ENCODE results near the gene PRKCA.

Gene PRKCA

GRCh38 chr17:66677201-66677981 lies 375.0 kb downstream of the PRKCA start (continued):
- TF ChIP-seq PPARA (CRISPR knock-in tag; IDR thresholded peaks at IDR 0.05; ENCODE audit: borderline replicate concordance) (no peak), ESRRG (CRISPR knock-in tag; IDR thresholded peaks at IDR 0.05) (no peak), CREB5 (CRISPR knock-in tag; IDR thresholded peaks at IDR 0.05; ENCODE audit: low read depth) (no peak), ZFP30 (CRISPR knock-in tag; IDR thresholded peaks at IDR 0.05) (no peak), ZC3H10 (CRISPR knock-in tag; IDR thresholded peaks at IDR 0.05) (no peak), CSRNP3 (CRISPR knock-in tag; IDR thresholded peaks at IDR 0.05) (no peak), ZNF8 (CRISPR knock-in tag; IDR thresholded peaks at IDR 0.05) (no peak), SNAI2 (CRISPR knock-in tag; IDR thresholded peaks at IDR 0.05) (no peak), TOX (CRISPR knock-in tag; IDR thresholded peaks at IDR 0.05; ENCODE audit: borderline replicate concordance) (no peak)

DNA sequence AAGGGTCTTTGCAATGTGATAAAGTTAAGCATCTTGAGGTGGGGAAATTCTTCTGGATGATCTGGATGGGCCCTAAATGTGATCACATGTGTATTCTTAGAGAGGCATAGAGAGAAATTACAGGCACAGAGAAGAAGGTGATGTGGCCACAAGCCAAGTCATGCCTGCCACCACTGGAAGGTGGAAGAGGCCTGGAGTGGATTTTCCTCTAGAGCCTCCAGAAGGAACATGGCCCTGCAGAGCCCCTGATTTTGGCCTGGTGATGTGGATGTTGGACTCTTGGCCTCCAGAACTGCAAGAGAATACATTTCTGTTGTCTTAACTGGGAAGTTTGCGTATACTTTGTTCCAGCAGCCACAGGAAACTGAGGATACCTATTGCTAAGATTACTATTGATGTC lies 375.6 kb downstream of the PRKCA start:
- no peak for ATAC-seq
- TF ChIP-seq RARB (CRISPR knock-in tag; IDR thresholded peaks at IDR 0.05) (no peak), GLIS3 (CRISPR knock-in tag; IDR thresholded peaks at IDR 0.05) (no peak), ARNTL (CRISPR knock-in tag; IDR thresholded peaks at IDR 0.05; ENCODE audit: borderline replicate concordance, low read depth) (no peak), OSR1 (CRISPR knock-in tag; IDR thresholded peaks at IDR 0.05) (no peak), CREB5 (CRISPR knock-in tag; IDR thresholded peaks at IDR 0.05; ENCODE audit: low read depth) (no peak), ISL1 (CRISPR knock-in tag; IDR thresholded peaks at IDR 0.05) (no peak), TCF4 (CRISPR knock-in tag; IDR thresholded peaks at IDR 0.05; ENCODE audit: borderline replicate concordance) (no peak), BACH2 (CRISPR knock-in tag; IDR thresholded peaks at IDR 0.05; ENCODE audit: borderline replicate concordance) (no peak), TSHZ2 (CRISPR knock-in tag; IDR thresholded peaks at IDR 0.05) (no peak), ZFP30 (CRISPR knock-in tag; IDR thresholded peaks at IDR 0.05) (no peak), CSDC2 (CRISPR knock-in tag; IDR thresholded peaks at IDR 0.05) (no peak), SNAI2 (CRISPR knock-in tag; IDR thresholded peaks at IDR 0.05) (no peak), ZNF565 (CRISPR knock-in tag; conservative IDR thresholded peaks at IDR 0.05; ENCODE audit: low read depth) (no peak), CSRNP3 (CRISPR knock-in tag; IDR thresholded peaks at IDR 0.05) (no peak)
- TF ChIP-seq, protein P1, sequence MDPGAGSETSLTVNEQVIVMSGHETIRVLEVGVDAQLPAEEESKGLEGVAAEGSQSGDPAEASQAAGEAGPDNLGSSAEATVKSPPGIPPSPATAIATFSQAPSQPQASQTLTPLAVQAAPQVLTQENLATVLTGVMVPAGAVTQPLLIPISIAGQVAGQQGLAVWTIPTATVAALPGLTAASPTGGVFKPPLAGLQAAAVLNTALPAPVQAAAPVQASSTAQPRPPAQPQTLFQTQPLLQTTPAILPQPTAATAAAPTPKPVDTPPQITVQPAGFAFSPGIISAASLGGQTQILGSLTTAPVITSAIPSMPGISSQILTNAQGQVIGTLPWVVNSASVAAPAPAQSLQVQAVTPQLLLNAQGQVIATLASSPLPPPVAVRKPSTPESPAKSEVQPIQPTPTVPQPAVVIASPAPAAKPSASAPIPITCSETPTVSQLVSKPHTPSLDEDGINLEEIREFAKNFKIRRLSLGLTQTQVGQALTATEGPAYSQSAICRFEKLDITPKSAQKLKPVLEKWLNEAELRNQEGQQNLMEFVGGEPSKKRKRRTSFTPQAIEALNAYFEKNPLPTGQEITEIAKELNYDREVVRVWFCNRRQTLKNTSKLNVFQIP (CRISPR knock-in tag; IDR thresholded peaks at IDR 0.05; ENCODE audit: borderline replicate concordance, low read depth), result no peak
